Activated T-cell treated with anti-CD3 and anti-CD28 coated beads, Interleukin-2, amount 50 U/mL, for 1 hour (primary cell): Measurements from ENCODE around the gene RECQL.
"Not testable (repeated sequence)": the region's sequence is repeated elsewhere in the genome, so short reads cannot be mapped to it uniquely, and the experiment has no call there.

Source experiments
- DNase-seq: peaks from one replicate; pipeline ENCODE4 v3.0.0-alpha.2; 2020

RECQL gene

GRCh38 chr12:21502164-21502496, 695 bp upstream of the RECQL start:
- no peak for DNase-seq

GRCh38 chr12:21500786-21501257, 613 bp downstream of the RECQL start:
- DNase-seq = no peak

- no peak for DNase-seq
Measured at GRCh38 chr12:21499765-21500164, 1.7 kb downstream of the RECQL start.

GRCh38 chr12:21485998-21486397, 15.4 kb downstream of the RECQL start:
- DNase-seq = no peak

- DNase-seq = no peak
Measured at GRCh38 chr12:21483531-21483930, 17.9 kb downstream of the RECQL start.

- DNase-seq = no peak
Measured at GRCh38 chr12:21478756-21479455, 22.5 kb downstream of the RECQL start.

GRCh38 chr12:21476949-21477348, 24.5 kb downstream of the RECQL start:
- no peak for DNase-seq

- DNase-seq = no peak
Measured at GRCh38 chr12:21475552-21475951, 25.9 kb downstream of the RECQL start.

GRCh38 chr12:21472197-21472823, 29.1 kb downstream of the RECQL start:
- DNase-seq = no peak

GRCh38 chr12:21471294-21471693, 30.1 kb downstream of the RECQL start:
- DNase-seq = no peak

- DNase-seq = not testable (repeated sequence)
Measured at GRCh38 chr12:21467334-21467733, 34.1 kb downstream of the RECQL start.

- DNase-seq = no peak
Measured at GRCh38 chr12:21459474-21459873, 42.0 kb downstream of the RECQL start.

GRCh38 chr12:21456291-21456780, 45.1 kb downstream of the RECQL start:
- DNase-seq = no peak

- no peak for DNase-seq
Measured at GRCh38 chr12:21453312-21453852, 48.1 kb downstream of the RECQL start.

- DNase-seq = no peak
Measured at GRCh38 chr12:21451529-21451928, 49.9 kb downstream of the RECQL start.

- DNase-seq = no peak
Measured at GRCh38 chr12:21444193-21445146, 57.0 kb downstream of the RECQL start.

- no peak for DNase-seq
Measured at GRCh38 chr12:21439347-21439746, 62.1 kb downstream of the RECQL start.

GRCh38 chr12:21438643-21439042, 62.8 kb downstream of the RECQL start:
- DNase-seq = no peak

GRCh38 chr12:21434699-21435098, 66.7 kb downstream of the RECQL start:
- DNase-seq = no peak

- DNase-seq = no peak
Measured at GRCh38 chr12:21433525-21433924, 67.9 kb downstream of the RECQL start.

- DNase-seq = no peak
Measured at GRCh38 chr12:21429994-21430393, 71.4 kb downstream of the RECQL start.

- no peak for DNase-seq
Measured at GRCh38 chr12:21428241-21428640, 73.2 kb downstream of the RECQL start.
